HepG2 (cell line): ENCODE results near the gene ANKRD29. TPM values are rescaled to one million over a fixed set of nuclear protein-coding genes. Genes with fewer than 3 reads are reported as not detected.
A peak's percentile ranks its signal among the peaks of the same experiment; 100 is the strongest.

Experiments used
- BCL3 ChIP-seq: sonication (generic); formaldehyde crosslinking; IDR thresholded peaks from 2 replicates; pipeline ENCODE4 v1.5.1; 2020; ENCODE audit warnings: mild to moderate bottlenecking, missing genetic modification reagents, moderate library complexity
- JUN ChIP-seq: sonication (generic); formaldehyde crosslinking; IDR thresholded peaks from 2 replicates; pipeline ENCODE4 v1.4.0; 2020; ENCODE audit warnings: mild to moderate bottlenecking, missing genetic modification reagents
- MATR3 ChIP-seq: sonication (generic); formaldehyde crosslinking; IDR thresholded peaks from 2 replicates; pipeline ENCODE4 v1.4.0; 2020; ENCODE audit warnings: missing genetic modification reagents
- MZF1 ChIP-seq: sonication (generic); formaldehyde crosslinking; IDR thresholded peaks from 2 replicates; pipeline ENCODE4 v1.8.1; 2023; ENCODE audit warnings: mild to moderate bottlenecking, missing genetic modification reagents, borderline replicate concordance
- POLR2G ChIP-seq: fragments of 200-400 bp; formaldehyde crosslinking; IDR thresholded peaks from 2 replicates; pipeline ENCODE4 v1.6.1; 2018; ENCODE audit warnings: mild to moderate bottlenecking, low read depth, low read length, moderate library complexity
- RAD21 ChIP-seq: fragments of 450-650 bp; formaldehyde crosslinking; IDR thresholded peaks from 2 replicates; pipeline ENCODE4 v1.5.0; 2020; ENCODE audit warnings: mild to moderate bottlenecking
- ZKSCAN5 ChIP-seq: sonication (generic); formaldehyde crosslinking; IDR thresholded peaks from 2 replicates; pipeline ENCODE4 v1.5.1; 2020; ENCODE audit warnings: mild to moderate bottlenecking, missing genetic modification reagents
- ZNF136 ChIP-seq: sonication (generic); formaldehyde crosslinking; IDR thresholded peaks from 2 replicates; pipeline ENCODE4 v1.8.1; 2022; ENCODE audit warnings: low read depth, mild to moderate bottlenecking, moderate library complexity, missing genetic modification reagents
- ZNF296 ChIP-seq: sonication (generic); formaldehyde crosslinking; conservative IDR thresholded peaks from 2 replicates; pipeline ENCODE4 v1.5.0; 2020; ENCODE audit warnings: mild to moderate bottlenecking, missing genetic modification reagents
- ZNF510 ChIP-seq: sonication (generic); formaldehyde crosslinking; IDR thresholded peaks from 2 replicates; pipeline ENCODE4 v1.4.0; 2020; ENCODE audit warnings: low read depth, mild to moderate bottlenecking, missing genetic modification reagents
- ZNF83 ChIP-seq: sonication (generic); formaldehyde crosslinking; IDR thresholded peaks from 2 replicates; pipeline ENCODE4 v1.4.0; 2020; ENCODE audit warnings: missing genetic modification reagents, mild to moderate bottlenecking, borderline replicate concordance
- polyA plus RNA-seq, 8 experiments: library from polyadenylated mRNA; depleted of rRNA in 3 of 8; stranded (reverse) in 7 of 8; unstranded in 1 of 8; fragments of >200 nt; fragmentation: Illumina TruSeq in 4 of 8; extraction: Trizol in 4 of 8; gene quantifications; 2 replicates each; pipeline versions ENCODE4 v1.2.1 to v1.2.3, GENCODE V29; 2011 to 2016; ENCODE audit warnings: low read depth in 4 of 8, missing spikeins in 1 of 8, mixed read lengths in 1 of 8; ENCODE audit not compliant: insufficient read depth in 1 of 8
- total RNA-seq, 5 experiments: library from RNA; depleted of rRNA; stranded (reverse); fragments of >200 nt; fragmentation: Illumina TruSeq; extraction: Trizol; gene quantifications; 2 replicates each; pipeline ENCODE4 v1.2.3, GENCODE V29; 2016; ENCODE audit warnings: low read depth in 1 of 5
- TF ChIP-seq, protein P1 (sequence below): sonication (generic); formaldehyde crosslinking; IDR thresholded peaks from 2 replicates; pipeline ENCODE4 v1.5.0; 2020; ENCODE audit warnings: mild to moderate bottlenecking, low read depth, missing genetic modification reagents, borderline replicate concordance
- TF ChIP-seq, protein P2 (sequence below): sonication (generic); formaldehyde crosslinking; IDR thresholded peaks from 2 replicates; pipeline ENCODE4 v1.4.0; 2020; ENCODE audit warnings: mild to moderate bottlenecking, missing genetic modification reagents
- TF ChIP-seq, protein P3 (sequence below): IDR thresholded peaks from 2 replicates; pipeline ENCODE4 v1.6.1; 2016; ENCODE audit warnings: low read depth, missing genetic modification reagents, missing compliant biosample characterization
- TF ChIP-seq, protein P4 (sequence below): sonication (generic); formaldehyde crosslinking; IDR thresholded peaks from 2 replicates; pipeline ENCODE4 v1.9.0; 2021; ENCODE audit warnings: missing genetic modification reagents, mild to moderate bottlenecking, borderline replicate concordance
- TF ChIP-seq, protein P5 (sequence below): sonication (generic); formaldehyde crosslinking; IDR thresholded peaks from 2 replicates; pipeline ENCODE4 v1.5.0; 2020; ENCODE audit warnings: missing genetic modification reagents
- TF ChIP-seq, protein P6 (sequence below): IDR thresholded peaks from 2 replicates; pipeline ENCODE4 v1.6.1; 2016; ENCODE audit warnings: missing compliant biosample characterization, missing genetic modification reagents, borderline replicate concordance

ANKRD29 gene
- total and polyA plus RNA-seq, 2 of the 13 experiments (the other 11 are each of a cell fraction or from before 2014, with no cell fraction given): not detected

DNA sequence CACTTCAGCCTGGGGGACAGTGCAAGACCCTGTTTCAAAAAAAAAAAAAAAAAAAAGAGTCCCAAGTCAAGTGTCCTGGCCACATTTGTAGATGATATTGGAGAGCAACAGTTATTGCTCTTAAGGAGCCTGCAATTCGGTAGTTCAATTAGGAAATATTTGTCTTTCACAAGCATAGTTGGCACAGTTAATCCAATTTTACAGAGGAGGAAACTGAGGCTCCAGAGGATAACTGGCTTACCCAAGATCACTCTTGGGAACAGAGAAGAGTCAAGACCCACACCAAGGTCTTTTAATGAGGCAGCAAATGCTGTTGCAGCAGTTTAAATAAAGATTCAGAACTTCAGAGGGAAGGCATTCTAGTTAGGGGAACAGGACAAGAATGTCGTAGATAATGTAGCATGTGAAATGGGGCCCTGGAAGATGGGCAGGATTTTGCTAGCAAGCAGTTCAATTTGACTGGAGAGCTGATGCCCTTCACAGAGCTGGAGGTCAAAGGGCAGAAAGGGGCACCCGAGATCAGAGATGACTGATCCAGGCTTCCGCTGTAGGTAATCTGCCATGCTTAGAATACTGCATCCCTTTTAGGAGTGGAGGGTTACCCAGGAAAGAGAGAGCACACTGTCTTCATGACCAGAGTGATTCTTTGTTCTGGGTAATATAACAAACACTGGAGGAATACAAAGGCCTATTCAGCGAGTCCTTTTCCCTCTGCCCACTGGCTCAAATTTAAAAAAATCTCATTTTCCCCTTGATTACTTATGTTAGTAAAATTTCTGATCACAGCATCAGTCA, 79.4 kb downstream of the ANKRD29 start (continued):
- TF ChIP-seq, protein P1, sequence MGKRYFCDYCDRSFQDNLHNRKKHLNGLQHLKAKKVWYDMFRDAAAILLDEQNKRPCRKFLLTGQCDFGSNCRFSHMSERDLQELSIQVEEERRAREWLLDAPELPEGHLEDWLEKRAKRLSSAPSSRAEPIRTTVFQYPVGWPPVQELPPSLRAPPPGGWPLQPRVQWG (CRISPR knock-in tag): no peak
- TF ChIP-seq MZF1 (CRISPR knock-in tag) (no peak), JUN (CRISPR knock-in tag) (no peak), RAD21 (CRISPR knock-in tag) (no peak), ZNF83 (no peak), ZKSCAN5 (no peak), ZNF510 (CRISPR knock-in tag) (peak; percentile 48; the same call in 1 of the 2 replicates), POLR2G (no peak; the same call in 1 of the 2 replicates), ZNF296 (CRISPR knock-in tag) (no peak), MATR3 (no peak), ZNF136 (no peak), BCL3 (no peak)
- TF ChIP-seq, protein P2, sequence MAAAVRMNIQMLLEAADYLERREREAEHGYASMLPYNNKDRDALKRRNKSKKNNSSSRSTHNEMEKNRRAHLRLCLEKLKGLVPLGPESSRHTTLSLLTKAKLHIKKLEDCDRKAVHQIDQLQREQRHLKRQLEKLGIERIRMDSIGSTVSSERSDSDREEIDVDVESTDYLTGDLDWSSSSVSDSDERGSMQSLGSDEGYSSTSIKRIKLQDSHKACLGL (CRISPR knock-in tag): no peak
- TF ChIP-seq, protein P3, sequence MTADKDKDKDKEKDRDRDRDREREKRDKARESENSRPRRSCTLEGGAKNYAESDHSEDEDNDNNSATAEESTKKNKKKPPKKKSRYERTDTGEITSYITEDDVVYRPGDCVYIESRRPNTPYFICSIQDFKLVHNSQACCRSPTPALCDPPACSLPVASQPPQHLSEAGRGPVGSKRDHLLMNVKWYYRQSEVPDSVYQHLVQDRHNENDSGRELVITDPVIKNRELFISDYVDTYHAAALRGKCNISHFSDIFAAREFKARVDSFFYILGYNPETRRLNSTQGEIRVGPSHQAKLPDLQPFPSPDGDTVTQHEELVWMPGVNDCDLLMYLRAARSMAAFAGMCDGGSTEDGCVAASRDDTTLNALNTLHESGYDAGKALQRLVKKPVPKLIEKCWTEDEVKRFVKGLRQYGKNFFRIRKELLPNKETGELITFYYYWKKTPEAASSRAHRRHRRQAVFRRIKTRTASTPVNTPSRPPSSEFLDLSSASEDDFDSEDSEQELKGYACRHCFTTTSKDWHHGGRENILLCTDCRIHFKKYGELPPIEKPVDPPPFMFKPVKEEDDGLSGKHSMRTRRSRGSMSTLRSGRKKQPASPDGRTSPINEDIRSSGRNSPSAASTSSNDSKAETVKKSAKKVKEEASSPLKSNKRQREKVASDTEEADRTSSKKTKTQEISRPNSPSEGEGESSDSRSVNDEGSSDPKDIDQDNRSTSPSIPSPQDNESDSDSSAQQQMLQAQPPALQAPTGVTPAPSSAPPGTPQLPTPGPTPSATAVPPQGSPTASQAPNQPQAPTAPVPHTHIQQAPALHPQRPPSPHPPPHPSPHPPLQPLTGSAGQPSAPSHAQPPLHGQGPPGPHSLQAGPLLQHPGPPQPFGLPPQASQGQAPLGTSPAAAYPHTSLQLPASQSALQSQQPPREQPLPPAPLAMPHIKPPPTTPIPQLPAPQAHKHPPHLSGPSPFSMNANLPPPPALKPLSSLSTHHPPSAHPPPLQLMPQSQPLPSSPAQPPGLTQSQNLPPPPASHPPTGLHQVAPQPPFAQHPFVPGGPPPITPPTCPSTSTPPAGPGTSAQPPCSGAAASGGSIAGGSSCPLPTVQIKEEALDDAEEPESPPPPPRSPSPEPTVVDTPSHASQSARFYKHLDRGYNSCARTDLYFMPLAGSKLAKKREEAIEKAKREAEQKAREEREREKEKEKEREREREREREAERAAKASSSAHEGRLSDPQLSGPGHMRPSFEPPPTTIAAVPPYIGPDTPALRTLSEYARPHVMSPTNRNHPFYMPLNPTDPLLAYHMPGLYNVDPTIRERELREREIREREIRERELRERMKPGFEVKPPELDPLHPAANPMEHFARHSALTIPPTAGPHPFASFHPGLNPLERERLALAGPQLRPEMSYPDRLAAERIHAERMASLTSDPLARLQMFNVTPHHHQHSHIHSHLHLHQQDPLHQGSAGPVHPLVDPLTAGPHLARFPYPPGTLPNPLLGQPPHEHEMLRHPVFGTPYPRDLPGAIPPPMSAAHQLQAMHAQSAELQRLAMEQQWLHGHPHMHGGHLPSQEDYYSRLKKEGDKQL (CRISPR knock-in tag): no peak
- TF ChIP-seq, protein P4, sequence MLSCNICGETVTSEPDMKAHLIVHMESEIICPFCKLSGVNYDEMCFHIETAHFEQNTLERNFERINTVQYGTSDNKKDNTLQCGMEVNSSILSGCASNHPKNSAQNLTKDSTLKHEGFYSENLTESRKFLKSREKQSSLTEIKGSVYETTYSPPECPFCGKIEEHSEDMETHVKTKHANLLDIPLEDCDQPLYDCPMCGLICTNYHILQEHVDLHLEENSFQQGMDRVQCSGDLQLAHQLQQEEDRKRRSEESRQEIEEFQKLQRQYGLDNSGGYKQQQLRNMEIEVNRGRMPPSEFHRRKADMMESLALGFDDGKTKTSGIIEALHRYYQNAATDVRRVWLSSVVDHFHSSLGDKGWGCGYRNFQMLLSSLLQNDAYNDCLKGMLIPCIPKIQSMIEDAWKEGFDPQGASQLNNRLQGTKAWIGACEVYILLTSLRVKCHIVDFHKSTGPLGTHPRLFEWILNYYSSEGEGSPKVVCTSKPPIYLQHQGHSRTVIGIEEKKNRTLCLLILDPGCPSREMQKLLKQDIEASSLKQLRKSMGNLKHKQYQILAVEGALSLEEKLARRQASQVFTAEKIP (CRISPR knock-in tag): no peak
- TF ChIP-seq, protein P5, sequence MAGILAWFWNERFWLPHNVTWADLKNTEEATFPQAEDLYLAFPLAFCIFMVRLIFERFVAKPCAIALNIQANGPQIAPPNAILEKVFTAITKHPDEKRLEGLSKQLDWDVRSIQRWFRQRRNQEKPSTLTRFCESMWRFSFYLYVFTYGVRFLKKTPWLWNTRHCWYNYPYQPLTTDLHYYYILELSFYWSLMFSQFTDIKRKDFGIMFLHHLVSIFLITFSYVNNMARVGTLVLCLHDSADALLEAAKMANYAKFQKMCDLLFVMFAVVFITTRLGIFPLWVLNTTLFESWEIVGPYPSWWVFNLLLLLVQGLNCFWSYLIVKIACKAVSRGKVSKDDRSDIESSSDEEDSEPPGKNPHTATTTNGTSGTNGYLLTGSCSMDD (CRISPR knock-in tag): no peak
- TF ChIP-seq, protein P6, sequence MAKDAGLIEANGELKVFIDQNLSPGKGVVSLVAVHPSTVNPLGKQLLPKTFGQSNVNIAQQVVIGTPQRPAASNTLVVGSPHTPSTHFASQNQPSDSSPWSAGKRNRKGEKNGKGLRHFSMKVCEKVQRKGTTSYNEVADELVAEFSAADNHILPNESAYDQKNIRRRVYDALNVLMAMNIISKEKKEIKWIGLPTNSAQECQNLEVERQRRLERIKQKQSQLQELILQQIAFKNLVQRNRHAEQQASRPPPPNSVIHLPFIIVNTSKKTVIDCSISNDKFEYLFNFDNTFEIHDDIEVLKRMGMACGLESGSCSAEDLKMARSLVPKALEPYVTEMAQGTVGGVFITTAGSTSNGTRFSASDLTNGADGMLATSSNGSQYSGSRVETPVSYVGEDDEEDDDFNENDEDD: no peak
